GM12875 (cell line): ENCODE measurements around the gene CDH4.

Source experiments
- H3K4me3 ChIP-seq: one replicate; pipeline ENCODE4 v1.5.1; 2011; ENCODE audit warnings: low read depth, low read length, control low read depth
- CTCF ChIP-seq: IDR thresholded peaks from 2 replicates; pipeline ENCODE4 v1.5.1; 2011; ENCODE audit warnings: low read depth, mild to moderate bottlenecking, control low read depth, inconsistent platforms, low read length, moderate library complexity, borderline replicate concordance; ENCODE audit not compliant: insufficient read depth

CDH4 gene

GRCh38 chr20:61290721-61291120 is 38.7 kb downstream of the CDH4 start:
- no peak for TF ChIP-seq CTCF
- H3K4me3 ChIP-seq: no peak overlapping the region

- TF ChIP-seq CTCF: no peak
- no peak overlapping the region for H3K4me3 ChIP-seq
Observed at GRCh38 chr20:61291166-61291829, 39.2 kb downstream of the CDH4 start.

- H3K4me3 ChIP-seq: no peak overlapping the region
- TF ChIP-seq CTCF: no peak
Observed at GRCh38 chr20:61292391-61292790, 40.3 kb downstream of the CDH4 start.

- no peak overlapping the region for H3K4me3 ChIP-seq
- TF ChIP-seq CTCF: no peak
Observed at GRCh38 chr20:61292821-61293612, 41.0 kb downstream of the CDH4 start.

GRCh38 chr20:61293951-61294350 is 41.9 kb downstream of the CDH4 start:
- TF ChIP-seq CTCF: no peak
- no peak overlapping the region for H3K4me3 ChIP-seq

- no peak for TF ChIP-seq CTCF
- no peak overlapping the region for H3K4me3 ChIP-seq
Observed at GRCh38 chr20:61295249-61295648, 43.2 kb downstream of the CDH4 start.
